ENCODE measurements around the gene BOLA3.

DNA sequence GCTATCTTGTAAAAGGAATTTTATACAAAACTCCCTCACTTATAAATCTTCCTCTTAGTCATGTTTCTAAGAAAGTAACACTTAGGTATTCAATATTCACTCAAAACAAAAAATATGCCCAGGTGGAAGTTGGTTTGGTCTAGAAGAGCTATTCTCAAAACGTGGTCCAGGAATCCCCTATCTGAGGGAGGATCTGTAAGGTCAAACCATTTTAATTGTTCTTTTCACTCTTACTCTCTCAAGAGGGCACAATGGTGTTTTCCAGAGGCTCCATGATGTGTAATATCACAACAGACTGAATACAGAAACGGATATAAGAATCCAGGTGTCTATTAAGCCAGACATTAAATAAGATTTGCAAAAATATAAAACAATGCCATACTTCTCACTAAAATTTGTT, 21.0 kb upstream of the BOLA3 start:
- TF ChIP-seq, protein P1, sequence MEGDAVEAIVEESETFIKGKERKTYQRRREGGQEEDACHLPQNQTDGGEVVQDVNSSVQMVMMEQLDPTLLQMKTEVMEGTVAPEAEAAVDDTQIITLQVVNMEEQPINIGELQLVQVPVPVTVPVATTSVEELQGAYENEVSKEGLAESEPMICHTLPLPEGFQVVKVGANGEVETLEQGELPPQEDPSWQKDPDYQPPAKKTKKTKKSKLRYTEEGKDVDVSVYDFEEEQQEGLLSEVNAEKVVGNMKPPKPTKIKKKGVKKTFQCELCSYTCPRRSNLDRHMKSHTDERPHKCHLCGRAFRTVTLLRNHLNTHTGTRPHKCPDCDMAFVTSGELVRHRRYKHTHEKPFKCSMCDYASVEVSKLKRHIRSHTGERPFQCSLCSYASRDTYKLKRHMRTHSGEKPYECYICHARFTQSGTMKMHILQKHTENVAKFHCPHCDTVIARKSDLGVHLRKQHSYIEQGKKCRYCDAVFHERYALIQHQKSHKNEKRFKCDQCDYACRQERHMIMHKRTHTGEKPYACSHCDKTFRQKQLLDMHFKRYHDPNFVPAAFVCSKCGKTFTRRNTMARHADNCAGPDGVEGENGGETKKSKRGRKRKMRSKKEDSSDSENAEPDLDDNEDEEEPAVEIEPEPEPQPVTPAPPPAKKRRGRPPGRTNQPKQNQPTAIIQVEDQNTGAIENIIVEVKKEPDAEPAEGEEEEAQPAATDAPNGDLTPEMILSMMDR (IDR thresholded peaks at IDR 0.05; ENCODE audit: insufficient read depth, low read depth, low read length) = no peak
- no peak for TF ChIP-seq EZH2 (IDR thresholded peaks at IDR 0.05; ENCODE audit: insufficient read depth, low read length)
